ENCODE measurements around the gene OR6F1.
"Not testable (repeated sequence)": the region's sequence is repeated elsewhere in the genome, so short reads cannot be mapped to it uniquely, and the experiment has no call there.

- not testable (repeated sequence) for TF ChIP-seq CTCF (IDR thresholded peaks at IDR 0.05; ENCODE audit: insufficient read depth, low read depth, low read length); EZH2 (IDR thresholded peaks at IDR 0.05; ENCODE audit: insufficient read depth, low read length)
Observed at GRCh38 chr1:247710681-247711080, 5.8 kb downstream of the OR6F1 start.

All from astrocyte (in vitro differentiated cells and primary cell).